RWPE1 (cell line): ENCODE data around the gene RIMBP3B.
"Not testable (repeated sequence)": the region's sequence is repeated elsewhere in the genome, so short reads cannot be mapped to it uniquely, and the experiment has no call there.

Experiments
- CTCF ChIA-PET: fragments of 350-600 bp; sonication (Branson Sonifier 250); formaldehyde crosslinking; extraction: SDS; loops from one replicate; lab custom pipeline; 2021; lab: Yijun Ruan, JAX
- POLR2A ChIA-PET: fragments of 400-600 bp; formaldehyde crosslinking; extraction: SDS; loops from one replicate; lab custom pipeline; 2020; ENCODE audit warnings: antibody characterized with exemption; ENCODE audit not compliant: low non-redundant PET; lab: Yijun Ruan, JAX
- DNase-seq: peaks from one replicate; pipeline ENCODE4 v3.0.0; 2012; ENCODE audit warnings: low spot score
- H3K27ac ChIP-seq: fragments of 450-650 bp; 2 replicates; pipeline ENCODE4 v1.5.1; 2017

Gene RIMBP3B

GRCh38 chr22:21401197-21401969, 17.8 kb downstream of the RIMBP3B start:
- DNase-seq, H3K27ac ChIP-seq, POLR2A ChIA-PET, CTCF ChIA-PET: not testable (repeated sequence)

DNA sequence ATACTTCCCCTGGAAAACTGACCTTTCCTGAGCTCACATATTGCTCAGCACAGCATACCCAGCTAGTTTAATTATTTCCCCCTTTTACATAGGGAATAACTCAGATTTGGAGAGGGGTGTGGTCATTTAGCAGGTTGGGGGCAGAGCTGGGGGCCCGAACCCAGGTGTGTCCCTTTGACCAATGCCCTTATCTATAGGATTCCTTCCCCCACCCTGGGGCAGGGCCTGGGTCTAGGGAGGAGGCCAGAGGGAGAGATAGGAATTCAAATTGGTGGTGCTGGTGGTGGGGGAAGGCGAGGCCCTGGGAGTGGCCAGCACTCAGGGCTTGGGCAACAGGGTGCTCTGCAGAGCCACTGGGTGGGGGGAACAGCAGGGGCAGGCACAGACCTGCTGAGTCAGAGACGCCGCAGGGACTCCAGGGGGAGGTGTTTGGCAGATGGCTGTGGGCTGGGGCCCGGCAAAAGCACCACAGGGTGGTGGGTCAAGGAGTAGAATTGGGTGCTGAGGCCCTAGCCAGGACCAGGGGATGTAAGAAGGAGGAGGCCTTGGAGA, 19.3 kb downstream of the RIMBP3B start:
- POLR2A ChIA-PET, H3K27ac ChIP-seq, DNase-seq, CTCF ChIA-PET: not testable (repeated sequence)

DNA sequence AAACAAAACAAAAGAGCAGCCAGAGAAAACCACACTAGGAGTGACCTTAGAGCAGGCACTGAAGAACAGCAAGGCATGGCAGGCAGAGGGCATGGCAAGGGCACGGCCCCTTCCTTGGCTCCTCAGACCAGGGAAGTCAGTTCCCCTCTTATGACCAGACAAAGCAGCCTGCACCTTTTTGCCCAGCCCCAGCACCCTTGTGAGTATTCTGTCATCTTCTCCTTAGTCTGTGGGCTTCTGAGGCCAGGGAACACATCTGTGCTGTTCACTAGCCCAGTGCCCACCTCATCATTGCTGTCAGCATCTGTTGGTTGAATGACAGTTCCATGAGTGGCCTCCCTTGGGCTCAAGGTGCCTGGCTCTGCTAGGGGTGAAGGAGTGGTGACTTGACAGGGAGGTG, 23.6 kb downstream of the RIMBP3B start:
- H3K27ac ChIP-seq, POLR2A ChIA-PET, DNase-seq, CTCF ChIA-PET: not testable (repeated sequence)

DNA sequence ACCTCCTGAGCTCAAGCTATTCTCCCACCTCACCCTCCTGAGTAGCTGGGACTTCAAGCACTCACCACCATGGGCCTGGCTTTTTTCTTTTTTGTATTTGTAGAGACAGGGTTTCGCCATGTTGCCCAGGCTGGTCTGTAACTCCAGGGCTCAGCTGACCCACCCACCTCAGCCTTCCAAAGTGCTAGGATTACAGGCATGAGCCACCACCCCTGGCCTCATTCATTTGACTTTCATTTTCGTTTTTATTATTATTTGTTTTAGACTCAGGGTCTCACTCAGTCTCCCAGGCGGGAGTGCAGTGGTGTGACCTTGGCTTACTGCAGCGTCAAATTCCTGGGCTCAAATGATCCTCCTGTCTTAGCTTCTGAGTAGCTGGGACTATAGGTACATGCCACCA, 24.2 kb downstream of the RIMBP3B start:
- CTCF ChIA-PET, H3K27ac ChIP-seq, POLR2A ChIA-PET, DNase-seq: not testable (repeated sequence)

DNA sequence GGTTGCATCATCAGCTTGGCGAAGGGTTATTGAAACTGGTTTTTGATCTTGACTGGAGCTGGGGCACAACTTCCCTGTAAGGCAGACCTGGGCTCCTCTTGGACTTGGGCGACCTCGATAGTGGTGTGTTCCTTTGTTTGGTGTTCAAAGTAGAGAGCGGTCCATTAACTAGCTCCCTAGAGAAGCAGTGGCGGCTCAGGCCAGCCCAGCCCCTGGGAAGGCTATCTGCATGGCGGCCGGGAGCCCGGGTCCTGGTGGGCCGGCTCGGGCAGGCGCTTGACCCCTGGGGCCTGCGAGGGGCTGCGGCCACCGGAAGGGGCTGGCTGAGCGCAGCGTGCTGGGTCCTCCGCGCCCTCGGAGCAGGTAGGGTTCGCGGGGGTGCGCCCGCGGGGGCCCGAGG, 32.8 kb downstream of the RIMBP3B start:
- CTCF ChIA-PET, H3K27ac ChIP-seq, POLR2A ChIA-PET, DNase-seq: not testable (repeated sequence)

- POLR2A ChIA-PET, CTCF ChIA-PET, H3K27ac ChIP-seq, DNase-seq: not testable (repeated sequence)
Measured at GRCh38 chr22:21417227-21417746, 33.7 kb downstream of the RIMBP3B start, which contains the start of gene HIC2. HIC2 (plus strand) TSS chr22:21417371; CDS start chr22:21442832, 25,461 bp downstream.

- POLR2A ChIA-PET, H3K27ac ChIP-seq, DNase-seq, CTCF ChIA-PET: not testable (repeated sequence)
Measured at GRCh38 chr22:21417853-21418252, 34.3 kb downstream of the RIMBP3B start.

- DNase-seq, H3K27ac ChIP-seq, POLR2A ChIA-PET, CTCF ChIA-PET: not testable (repeated sequence)
Measured at GRCh38 chr22:21418974-21419638, 35.6 kb downstream of the RIMBP3B start.

GRCh38 chr22:21420180-21420763, 36.7 kb downstream of the RIMBP3B start:
- POLR2A ChIA-PET, H3K27ac ChIP-seq, DNase-seq, CTCF ChIA-PET: not testable (repeated sequence)

- CTCF ChIA-PET, DNase-seq, POLR2A ChIA-PET, H3K27ac ChIP-seq: not testable (repeated sequence)
Measured at GRCh38 chr22:21424084-21424709, 40.6 kb downstream of the RIMBP3B start.

DNA sequence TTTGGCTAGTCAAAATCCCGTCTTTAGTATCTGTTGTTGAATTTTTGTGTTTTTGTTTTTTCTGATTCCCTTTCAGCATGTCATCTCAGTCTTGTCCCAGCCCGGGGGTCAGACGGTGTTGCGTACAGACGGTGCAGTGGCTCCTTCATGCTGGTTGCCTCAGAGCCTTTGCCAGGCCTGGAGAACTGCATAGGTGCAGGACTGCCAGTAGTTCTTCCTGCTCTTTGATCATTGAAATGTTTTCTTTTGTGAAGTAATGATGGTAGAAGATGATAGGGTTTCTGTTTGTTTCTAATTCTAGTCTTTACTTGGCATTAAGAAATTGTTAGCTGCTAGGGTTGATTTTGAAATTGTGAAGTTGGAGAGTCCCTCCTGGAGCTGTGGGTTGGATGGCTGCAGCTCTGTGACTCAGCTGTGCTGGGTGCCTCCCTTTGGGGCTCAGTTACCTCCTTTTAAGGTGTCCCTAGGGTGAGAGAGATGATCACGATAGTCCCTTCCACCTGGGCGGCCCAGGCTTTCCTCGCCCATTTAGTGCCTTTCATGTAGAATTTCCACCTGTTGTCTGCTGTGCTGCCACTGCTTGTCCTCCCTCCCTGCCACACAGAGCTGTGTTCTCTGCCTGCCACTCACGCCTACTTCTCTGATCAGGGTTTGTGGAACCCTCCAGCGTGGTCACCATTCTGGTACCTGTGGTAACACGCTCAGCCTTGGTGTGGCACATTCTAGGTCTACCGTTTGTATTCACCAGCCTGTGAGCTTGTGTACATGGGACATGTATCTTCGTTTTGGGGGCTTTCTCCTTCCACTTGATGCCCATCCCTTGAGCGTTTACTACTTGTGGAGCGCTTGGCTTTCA, 51.1 kb downstream of the RIMBP3B start:
- DNase-seq: not testable (repeated sequence)

DNA sequence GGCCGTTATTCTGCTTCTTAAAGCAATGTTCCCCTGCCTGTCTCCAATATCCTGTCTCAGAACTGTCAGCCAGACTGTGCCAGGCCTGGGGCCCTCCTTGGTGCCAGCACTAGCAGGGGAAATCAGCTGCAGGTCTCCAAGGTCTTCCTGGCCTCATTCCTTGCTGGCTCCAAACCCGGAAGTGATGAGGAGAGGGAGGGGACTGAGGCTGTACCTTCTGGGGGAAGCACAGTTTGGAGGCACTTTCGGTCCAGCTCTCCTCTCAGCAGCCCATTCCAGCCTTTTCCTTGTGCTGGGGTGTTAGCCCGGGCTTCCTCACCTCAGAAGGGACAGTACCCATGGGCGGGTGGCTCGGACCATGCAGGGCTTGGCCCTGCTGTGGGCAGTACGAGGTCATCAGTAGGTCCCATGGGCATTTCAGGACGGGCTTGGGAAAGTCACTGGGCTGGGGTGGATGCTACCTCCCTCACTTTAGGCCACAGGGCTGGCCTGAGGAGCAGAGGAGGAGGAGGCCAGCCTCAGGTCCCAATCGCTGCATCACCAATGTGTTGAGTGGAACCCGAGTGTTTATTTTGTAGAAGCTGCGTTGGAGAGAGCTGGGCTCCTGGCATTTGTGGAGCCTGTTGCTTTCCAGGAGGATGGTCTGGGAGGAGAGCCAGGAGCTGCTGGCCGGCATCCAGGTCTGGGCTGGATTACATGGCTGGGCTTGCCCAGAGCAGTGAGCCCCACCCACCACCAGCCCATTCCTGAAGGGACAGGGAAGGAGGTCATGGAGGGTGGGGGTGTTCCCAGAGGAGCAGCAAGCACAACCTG, 52.7 kb downstream of the RIMBP3B start:
- POLR2A ChIA-PET, CTCF ChIA-PET, DNase-seq, H3K27ac ChIP-seq: not testable (repeated sequence)

More for the DNA sequence above, 51.1 kb downstream of the RIMBP3B start:
- CTCF ChIA-PET, POLR2A ChIA-PET, H3K27ac ChIP-seq: not testable (repeated sequence)

- DNase-seq, H3K27ac ChIP-seq, CTCF ChIA-PET, POLR2A ChIA-PET: not testable (repeated sequence)
Measured at GRCh38 chr22:21438013-21438412, 54.5 kb downstream of the RIMBP3B start.
